HL-60/S4 treated with retinoic acid at 250 ng/mL for 4 days and 3 days (cell line): ENCODE measurements around the gene DISP1.
"Not testable (repeated sequence)": the region's sequence is repeated elsewhere in the genome, so short reads cannot be mapped to it uniquely, and the experiment has no call there.

Experiments used
- in situ Hi-C: fragments of 300-500 bp; cut with MboI; formaldehyde crosslinking; loops from 2 replicates; pipeline ENCODE4 v1.7.0; 2022; ENCODE audit warnings: low sequenced_read_pairs

The DISP1 gene

GRCh38 chr1:222850550-222850949 is 35.7 kb downstream of the DISP1 start:
- in situ Hi-C loops: not testable (repeated sequence)

- in situ Hi-C loops: no loop called here
These were observed 37.5 kb downstream of the DISP1 start for GRCh38 chr1:222852326-222852725.

GRCh38 chr1:222861062-222861461 is 46.2 kb downstream of the DISP1 start:
- in situ Hi-C loops: no loop called here
